HEK293T (cell line): ENCODE data around the gene METTL2B.

ENCODE experiments used
- BHLHE40 ChIP-seq: fragments of 450-650 bp; IDR thresholded peaks from 2 replicates; pipeline ENCODE4 v1.6.1; 2016; ENCODE audit warnings: mild to moderate bottlenecking, moderate library complexity, borderline replicate concordance
- FOXA1 ChIP-seq: fragments of 450-650 bp; IDR thresholded peaks from 2 replicates; pipeline ENCODE4 v1.6.1; 2016; ENCODE audit warnings: mild to moderate bottlenecking
- FOXM1 ChIP-seq: fragments of 450-650 bp; IDR thresholded peaks from 2 replicates; pipeline ENCODE4 v1.6.1; 2017; ENCODE audit warnings: mild to moderate bottlenecking, borderline replicate concordance
- HDGF ChIP-seq: fragments of 450-650 bp; IDR thresholded peaks from 2 replicates; pipeline ENCODE4 v1.6.1; 2017; ENCODE audit warnings: antibody characterized with exemption, borderline replicate concordance
- L3MBTL2 ChIP-seq: fragments of 450-650 bp; conservative IDR thresholded peaks from 2 replicates; pipeline ENCODE4 v1.6.1; 2016; ENCODE audit warnings: mild to moderate bottlenecking
- LEF1 ChIP-seq: fragments of 450-650 bp; IDR thresholded peaks from 2 replicates; pipeline ENCODE4 v1.6.1; 2017; ENCODE audit warnings: mild to moderate bottlenecking, borderline replicate concordance
- NFRKB ChIP-seq: fragments of 450-650 bp; IDR thresholded peaks from 2 replicates; pipeline ENCODE4 v1.6.1; 2016; ENCODE audit warnings: mild to moderate bottlenecking, moderate library complexity
- TARDBP ChIP-seq: fragments of 450-650 bp; IDR thresholded peaks from 2 replicates; pipeline ENCODE4 v1.6.1; 2016

DNA sequence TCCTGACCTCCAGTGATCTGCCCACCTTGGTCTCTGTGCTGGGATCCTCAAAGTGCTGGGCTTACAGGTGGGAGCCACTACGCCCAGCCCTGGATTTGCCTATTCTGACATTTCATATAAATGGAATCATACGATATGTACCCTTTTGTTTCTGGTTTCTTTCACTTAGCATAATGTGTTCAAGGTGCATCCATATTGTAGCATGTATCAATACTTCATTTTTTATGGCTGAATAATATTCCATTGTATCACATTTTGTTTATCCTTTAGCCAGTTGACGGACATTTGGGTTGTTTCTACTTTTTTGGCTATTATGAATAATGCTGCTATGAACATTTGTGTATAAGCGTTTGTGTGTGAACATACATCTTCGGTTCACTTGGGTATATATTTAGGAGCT, 25.6 kb upstream of the METTL2B start:
- TF ChIP-seq HDGF, result no peak
- no peak for TF ChIP-seq NFRKB
- no peak for TF ChIP-seq FOXM1
- TF ChIP-seq BHLHE40, result no peak
- TF ChIP-seq FOXA1, result no peak
- no peak for TF ChIP-seq L3MBTL2
- no peak for TF ChIP-seq TARDBP
- no peak for TF ChIP-seq LEF1
